Panc1 (cell line): ENCODE measurements around the gene FLYWCH2. TPM values are rescaled to one million over a fixed set of nuclear protein-coding genes. Genes with fewer than 3 reads are reported as not detected.

Source experiments
- ATAC-seq: fragments of 200-7000 bp; cut with Tn5 transposase; 2 replicates; pipeline ENCODE4 v1.9.1; 2020; ENCODE audit warnings: mild to moderate bottlenecking, moderate library complexity
- BruUV-seq: library from RNA; stranded (reverse); fragments of 400-500 nt; replicated peaks from 2 replicates; lab custom pipeline; 2021; lab: Mats Ljungman, UMichigan
- CTCF ChIA-PET: fragments of 300-600 bp; sonication (Branson Sonifier 250); formaldehyde crosslinking; loops from one replicate; lab custom pipeline; 2022; ENCODE audit warnings: antibody characterized with exemption; lab: Charles Lee
- POLR2A ChIA-PET: fragments of 300-600 bp; sonication (Branson Sonifier 250); formaldehyde crosslinking; loops from one replicate; lab custom pipeline; 2022; ENCODE audit warnings: antibody characterized with exemption; lab: Charles Lee
- DNase-seq: peaks from one replicate; pipeline ENCODE4 v3.0.0-alpha.2; 2010; ENCODE audit warnings: low read depth, low spot score
- H3K27ac ChIP-seq: 2 replicates; pipeline ENCODE4 v1.5.1; 2011; ENCODE audit warnings: mild to moderate bottlenecking, low read length, inconsistent platforms
- H3K27me3 ChIP-seq: fragments of 200-500 bp; sonication (Bioruptor generic); 2 replicates; pipeline ENCODE4 v1.6.0; 2014; ENCODE audit warnings: low read length, inconsistent platforms; ENCODE audit not compliant: control insufficient read depth, insufficient read depth
- H3K36me3 ChIP-seq: fragments of 200-500 bp; sonication (Bioruptor generic); 2 replicates; pipeline ENCODE4 v1.5.1; 2014; ENCODE audit warnings: inconsistent platforms, mild to moderate bottlenecking, low read length, moderate library complexity; ENCODE audit not compliant: control insufficient read depth, insufficient read depth
- H3K4me1 ChIP-seq: 2 replicates; pipeline ENCODE4 v1.5.1; 2011; ENCODE audit warnings: inconsistent platforms, mild to moderate bottlenecking, low read length, moderate library complexity; ENCODE audit not compliant: control insufficient read depth, insufficient read depth
- H3K4me3 ChIP-seq, 2 experiments: 2 replicates each; pipeline ENCODE4 v1.5.1; 2011 to 2012; ENCODE audit warnings: low read depth in 2 of 2, low read length in 2 of 2, mild to moderate bottlenecking in 2 of 2, inconsistent platforms in 1 of 2, moderate library complexity in 1 of 2
- H3K9me3 ChIP-seq: fragments of 200-500 bp; sonication (Bioruptor generic); 2 replicates; pipeline ENCODE4 v1.5.1; 2014; ENCODE audit warnings: low read depth, mild to moderate bottlenecking, inconsistent platforms, low read length, moderate library complexity; ENCODE audit not compliant: control insufficient read depth, insufficient read depth
- SIN3A ChIP-seq: IDR thresholded peaks from 2 replicates; pipeline ENCODE4 v1.6.1; 2012; ENCODE audit warnings: low read depth, mild to moderate bottlenecking, low read length, moderate library complexity, borderline replicate concordance; ENCODE audit not compliant: insufficient read depth
- TCF7L2 ChIP-seq: IDR thresholded peaks from 2 replicates; pipeline ENCODE4 v1.6.1; 2011; ENCODE audit warnings: mild to moderate bottlenecking, low read depth, low read length, inconsistent platforms
- in situ Hi-C: cut with HindIII; loops from 2 replicates; pipeline ENCODE4 v1.10.0; 2016; ENCODE audit warnings: low sequenced_read_pairs, low pct_unique_long_range_greater_than_20kb
- intact Hi-C: fragments of 100-400 bp; cut with micrococcal nuclease; formaldehyde crosslinking; loops from one replicate; pipeline ENCODE4 v1.10.0; 2022; ENCODE audit not compliant: unreplicated experiment
- total RNA-seq: library from RNA; stranded (reverse); gene quantifications from one replicate; pipeline ENCODE4 v1.2.1, GENCODE V29; 2021; ENCODE audit not compliant: unreplicated experiment
- TF ChIP-seq, protein P1 (sequence below), 2 experiments: IDR thresholded peaks; 2 replicates each; pipeline ENCODE4 v1.6.1; 2011 to 2012; ENCODE audit warnings: low read depth in 2 of 2, control low read depth in 1 of 2, low read length in 1 of 2, mild to moderate bottlenecking in 1 of 2, moderate library complexity in 1 of 2; ENCODE audit not compliant: insufficient read depth in 1 of 2
- TF ChIP-seq, protein P2 (sequence below): fragments of 450-650 bp; IDR thresholded peaks from 2 replicates; pipeline ENCODE4 v1.5.1; 2017; ENCODE audit warnings: mild to moderate bottlenecking

Gene FLYWCH2
- total RNA-seq, 1 experiment from 2014 or later, result 77.3 TPM

DNA sequence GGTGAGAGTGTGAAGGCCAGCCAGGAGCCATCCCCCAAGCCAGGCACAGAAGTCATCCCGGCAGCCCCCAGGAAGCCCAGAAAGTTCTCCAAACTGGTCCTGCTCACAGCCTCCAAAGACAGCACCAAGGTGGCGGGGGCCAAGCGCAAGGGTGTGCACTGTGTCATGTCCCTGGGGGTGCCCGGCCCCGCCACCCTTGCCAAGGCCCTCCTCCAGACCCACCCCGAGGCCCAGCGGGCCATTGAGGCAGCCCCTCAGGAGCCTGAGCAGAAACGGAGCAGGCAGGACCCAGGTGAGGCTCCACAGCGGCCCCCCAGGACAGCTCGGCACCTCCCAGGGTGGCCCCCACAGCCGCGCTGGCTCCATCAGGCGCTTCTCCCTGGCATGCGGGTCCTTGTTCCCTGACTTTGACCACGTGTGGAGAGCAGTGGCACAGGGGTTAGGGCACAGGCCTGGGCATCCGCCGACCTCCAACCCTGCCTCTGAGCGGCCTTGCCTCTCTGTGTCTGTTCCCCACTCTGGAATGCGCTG lies 13.5 kb downstream of the FLYWCH2 start:
- no TSS peak for BruUV-seq
- H3K4me1 ChIP-seq, result no peaks in the 10 kb centered on the region; the same call in 1 of the 2 replicates
- in situ Hi-C loops (no loop called here), intact Hi-C loops (no loop called here)
- no peak overlapping the region for H3K27ac ChIP-seq
- no peak; the same call in 1 of the 2 replicates for ATAC-seq
- H3K36me3 ChIP-seq, result no peaks in the 10 kb centered on the region
- H3K4me3 ChIP-seq, result no peak overlapping the region
- no peaks in the 10 kb centered on the region for H3K9me3 ChIP-seq
- H3K27me3 ChIP-seq, result no peaks in the 10 kb centered on the region
- CTCF ChIA-PET, result no interaction called here
- TF ChIP-seq, protein P1, sequence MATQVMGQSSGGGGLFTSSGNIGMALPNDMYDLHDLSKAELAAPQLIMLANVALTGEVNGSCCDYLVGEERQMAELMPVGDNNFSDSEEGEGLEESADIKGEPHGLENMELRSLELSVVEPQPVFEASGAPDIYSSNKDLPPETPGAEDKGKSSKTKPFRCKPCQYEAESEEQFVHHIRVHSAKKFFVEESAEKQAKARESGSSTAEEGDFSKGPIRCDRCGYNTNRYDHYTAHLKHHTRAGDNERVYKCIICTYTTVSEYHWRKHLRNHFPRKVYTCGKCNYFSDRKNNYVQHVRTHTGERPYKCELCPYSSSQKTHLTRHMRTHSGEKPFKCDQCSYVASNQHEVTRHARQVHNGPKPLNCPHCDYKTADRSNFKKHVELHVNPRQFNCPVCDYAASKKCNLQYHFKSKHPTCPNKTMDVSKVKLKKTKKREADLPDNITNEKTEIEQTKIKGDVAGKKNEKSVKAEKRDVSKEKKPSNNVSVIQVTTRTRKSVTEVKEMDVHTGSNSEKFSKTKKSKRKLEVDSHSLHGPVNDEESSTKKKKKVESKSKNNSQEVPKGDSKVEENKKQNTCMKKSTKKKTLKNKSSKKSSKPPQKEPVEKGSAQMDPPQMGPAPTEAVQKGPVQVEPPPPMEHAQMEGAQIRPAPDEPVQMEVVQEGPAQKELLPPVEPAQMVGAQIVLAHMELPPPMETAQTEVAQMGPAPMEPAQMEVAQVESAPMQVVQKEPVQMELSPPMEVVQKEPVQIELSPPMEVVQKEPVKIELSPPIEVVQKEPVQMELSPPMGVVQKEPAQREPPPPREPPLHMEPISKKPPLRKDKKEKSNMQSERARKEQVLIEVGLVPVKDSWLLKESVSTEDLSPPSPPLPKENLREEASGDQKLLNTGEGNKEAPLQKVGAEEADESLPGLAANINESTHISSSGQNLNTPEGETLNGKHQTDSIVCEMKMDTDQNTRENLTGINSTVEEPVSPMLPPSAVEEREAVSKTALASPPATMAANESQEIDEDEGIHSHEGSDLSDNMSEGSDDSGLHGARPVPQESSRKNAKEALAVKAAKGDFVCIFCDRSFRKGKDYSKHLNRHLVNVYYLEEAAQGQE (IDR thresholded peaks at IDR 0.05; ENCODE audit: insufficient read depth in 1 of 2, low read depth in 2 of 2, low read length in 1 of 2), result no peak
- TF ChIP-seq SIN3A (no peak), TCF7L2 (no peak)
- TF ChIP-seq, protein P2, sequence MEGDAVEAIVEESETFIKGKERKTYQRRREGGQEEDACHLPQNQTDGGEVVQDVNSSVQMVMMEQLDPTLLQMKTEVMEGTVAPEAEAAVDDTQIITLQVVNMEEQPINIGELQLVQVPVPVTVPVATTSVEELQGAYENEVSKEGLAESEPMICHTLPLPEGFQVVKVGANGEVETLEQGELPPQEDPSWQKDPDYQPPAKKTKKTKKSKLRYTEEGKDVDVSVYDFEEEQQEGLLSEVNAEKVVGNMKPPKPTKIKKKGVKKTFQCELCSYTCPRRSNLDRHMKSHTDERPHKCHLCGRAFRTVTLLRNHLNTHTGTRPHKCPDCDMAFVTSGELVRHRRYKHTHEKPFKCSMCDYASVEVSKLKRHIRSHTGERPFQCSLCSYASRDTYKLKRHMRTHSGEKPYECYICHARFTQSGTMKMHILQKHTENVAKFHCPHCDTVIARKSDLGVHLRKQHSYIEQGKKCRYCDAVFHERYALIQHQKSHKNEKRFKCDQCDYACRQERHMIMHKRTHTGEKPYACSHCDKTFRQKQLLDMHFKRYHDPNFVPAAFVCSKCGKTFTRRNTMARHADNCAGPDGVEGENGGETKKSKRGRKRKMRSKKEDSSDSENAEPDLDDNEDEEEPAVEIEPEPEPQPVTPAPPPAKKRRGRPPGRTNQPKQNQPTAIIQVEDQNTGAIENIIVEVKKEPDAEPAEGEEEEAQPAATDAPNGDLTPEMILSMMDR, result no peak
- POLR2A ChIA-PET, result no interaction called here
- no peak for DNase-seq

DNA sequence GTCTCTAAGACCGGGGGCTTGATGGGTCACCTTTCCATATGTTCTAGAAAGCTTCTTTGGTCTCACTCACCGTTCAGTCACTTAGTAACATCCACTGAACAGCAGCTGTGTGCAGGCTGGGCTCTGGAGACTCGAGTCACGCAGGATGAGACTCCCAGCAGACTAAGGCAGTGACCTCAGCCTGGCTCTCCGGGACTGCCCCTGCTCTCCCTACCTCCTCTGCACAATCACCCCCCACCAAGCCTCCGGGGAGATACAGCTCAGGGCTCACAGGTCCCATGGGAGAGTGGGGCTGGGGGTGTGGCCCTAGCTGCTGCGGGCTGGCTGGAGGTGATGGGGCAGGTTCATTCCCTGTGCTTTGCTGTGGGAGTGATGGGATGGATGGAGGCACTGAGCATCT lies 14.1 kb downstream of the FLYWCH2 start:
- ChIA-PET CTCF (no interaction called here), POLR2A (no interaction called here)
- DNase-seq (no peak), ATAC-seq (no peak)
- no peaks in the 10 kb centered on the region; the same call in 1 of the 2 replicates for H3K4me1 ChIP-seq
- H3K4me3 ChIP-seq, result no peak overlapping the region
- BruUV-seq, result no TSS peak
- TF ChIP-seq TCF7L2 (no peak), SIN3A (no peak)
- TF ChIP-seq, protein P1 (IDR thresholded peaks at IDR 0.05; ENCODE audit: insufficient read depth in 1 of 2, low read depth in 2 of 2, low read length in 1 of 2), result no peak
- TF ChIP-seq, protein P2, result no peak
- no peak overlapping the region for H3K27ac ChIP-seq
- intact Hi-C loops (no loop called here), in situ Hi-C loops (no loop called here)
- no peaks in the 10 kb centered on the region for H3K27me3 ChIP-seq
- H3K36me3 ChIP-seq, result no peaks in the 10 kb centered on the region
- H3K9me3 ChIP-seq, result no peaks in the 10 kb centered on the region
